Measurements from ENCODE around the gene KCNG4.

KCNG4 gene

GRCh38 chr16:84281074-84281473 lies 41.3 kb upstream of the KCNG4 start:
- TF ChIP-seq ZNF404 (tag by site-specific recombination; IDR thresholded peaks at IDR 0.05) (no peak), SP2 (tag by site-specific recombination; IDR thresholded peaks at IDR 0.05) (peak; percentile 39), ZNF76 (tag by site-specific recombination; IDR thresholded peaks at IDR 0.05; ENCODE audit: borderline replicate concordance, low read depth) (peak; percentile 25; the same call in 1 of the 2 replicates)
- CTCF ChIA-PET: interaction anchor here (1.7 to 1.8 kb wide), 2 partner anchors 202 to 225 kb away, joined by 5 to 8 read pairs; no protein-coding TSS in a partner anchor
- Histone ChIP-seq H3K36me3 (ENCODE audit: control insufficient read depth in 2 of 2, insufficient read depth in 1 of 2, low read length in 2 of 2) (no peaks in the 10 kb centered on the region), H3K4me3 (ENCODE audit: low read depth, low read length) (no peak overlapping the region), H3K27ac (ENCODE audit: extremely low read depth, low read depth, low read length) (no peak overlapping the region), H3K4me1 (ENCODE audit: control insufficient read depth, insufficient read depth, low read length) (no peaks in the 10 kb centered on the region), H3K9me3 (ENCODE audit: control insufficient read depth, insufficient read depth, low read depth, low read length) (no peaks in the 10 kb centered on the region)
- POLR2A ChIA-PET: no interaction called here

GRCh38 chr16:84279881-84280280 lies 40.1 kb upstream of the KCNG4 start:
- POLR2A ChIA-PET: no interaction called here
- CTCF ChIA-PET: interaction anchor here (0.9 to 1.8 kb wide), 4 partner anchors 29 to 227 kb away, joined by 3 to 8 read pairs (median 5); no protein-coding TSS in a partner anchor
- TF ChIP-seq ZNF76 (tag by site-specific recombination; IDR thresholded peaks at IDR 0.05; ENCODE audit: borderline replicate concordance, low read depth) (no peak), ZFHX2 (tag by site-specific recombination; conservative IDR thresholded peaks at IDR 0.05) (0 out of 2 replicates have a peak, but pooled peaks have one; percentile 6)

GRCh38 chr16:84278968-84279367 lies 39.2 kb upstream of the KCNG4 start:
- Histone ChIP-seq H3K9me3 (ENCODE audit: control insufficient read depth, insufficient read depth, low read depth, low read length) (no peaks in the 10 kb centered on the region), H3K4me3 (ENCODE audit: low read depth, low read length) (no peak overlapping the region), H3K4me1 (ENCODE audit: control insufficient read depth, insufficient read depth, low read length) (no peaks in the 10 kb centered on the region), H3K27ac (ENCODE audit: extremely low read depth, low read depth, low read length) (no peak overlapping the region), H3K36me3 (ENCODE audit: control insufficient read depth in 2 of 2, insufficient read depth in 1 of 2, low read length in 2 of 2) (no peaks in the 10 kb centered on the region)
- ChIA-PET POLR2A (no interaction called here), CTCF (interaction anchor here (0.6 to 0.7 kb wide), 2 partner anchors 320 to 690 kb away, joined by 3 read pairs; no protein-coding TSS in a partner anchor)
- TF ChIP-seq ZNF510 (tag by site-specific recombination; IDR thresholded peaks at IDR 0.05; ENCODE audit: insufficient replicate concordance) (no peak), ZNF37A (tag by site-specific recombination; IDR thresholded peaks at IDR 0.05) (no peak), PBX3 (CRISPR knock-in tag; IDR thresholded peaks at IDR 0.05) (no peak), ZNF626 (tag by site-specific recombination; IDR thresholded peaks at IDR 0.05) (no peak), ZSCAN30 (tag by site-specific recombination; IDR thresholded peaks at IDR 0.05) (no peak), GLI2 (tag by site-specific recombination; IDR thresholded peaks at IDR 0.05; ENCODE audit: borderline replicate concordance, low read depth) (no peak), ZNF335 (tag by site-specific recombination; conservative IDR thresholded peaks at IDR 0.05) (no peak), ZNF664 (tag by site-specific recombination; IDR thresholded peaks at IDR 0.05) (no peak), ZNF398 (tag by site-specific recombination; IDR thresholded peaks at IDR 0.05) (no peak), ZNF677 (tag by site-specific recombination; IDR thresholded peaks at IDR 0.05) (no peak), PATZ1 (tag by site-specific recombination; IDR thresholded peaks at IDR 0.05) (no peak), ZNF18 (tag by site-specific recombination; IDR thresholded peaks at IDR 0.05) (no peak), ZNF76 (tag by site-specific recombination; IDR thresholded peaks at IDR 0.05; ENCODE audit: borderline replicate concordance, low read depth) (no peak), ZNF792 (tag by site-specific recombination; IDR thresholded peaks at IDR 0.05) (no peak), ZNF19 (tag by site-specific recombination; IDR thresholded peaks at IDR 0.05; ENCODE audit: low read depth) (no peak), ZNF280D (tag by site-specific recombination; IDR thresholded peaks at IDR 0.05) (no peak), ZBTB17 (tag by site-specific recombination; IDR thresholded peaks at IDR 0.05) (no peak), ZNF292 (tag by site-specific recombination; IDR thresholded peaks at IDR 0.05; ENCODE audit: borderline replicate concordance, low read depth) (no peak)

More at GRCh38 chr16:84279881-84280280, 40.1 kb upstream of the KCNG4 start:
- H3K9me3 ChIP-seq (ENCODE audit: control insufficient read depth, insufficient read depth, low read depth, low read length): no peaks in the 10 kb centered on the region
- no peaks in the 10 kb centered on the region for H3K36me3 ChIP-seq (ENCODE audit: control insufficient read depth in 2 of 2, insufficient read depth in 1 of 2, low read length in 2 of 2)
- H3K4me3 ChIP-seq (ENCODE audit: low read depth, low read length): no peak overlapping the region
- H3K4me1 ChIP-seq (ENCODE audit: control insufficient read depth, insufficient read depth, low read length): no peaks in the 10 kb centered on the region
- no peak overlapping the region for H3K27ac ChIP-seq (ENCODE audit: extremely low read depth, low read depth, low read length)

Data from HEK293 (cell line).